HG03039 (cell line): Measurements from ENCODE around the gene ZC3H8.

Source experiments
- ATAC-seq: cut with Tn5 transposase; IDR thresholded peaks from one replicate; pipeline ENCODE4 v1.9.1; 2021; ENCODE audit warnings: mild to moderate bottlenecking, moderate library complexity; ENCODE audit not compliant: unreplicated experiment

Gene ZC3H8

GRCh38 chr2:112166806-112167499 is 87.9 kb downstream of the ZC3H8 start:
- no peak for ATAC-seq

- ATAC-seq = no peak
Observed at GRCh38 chr2:112165296-112165695, 89.5 kb downstream of the ZC3H8 start.

GRCh38 chr2:112164876-112165275 is 90.0 kb downstream of the ZC3H8 start:
- no peak for ATAC-seq

- ATAC-seq = no peak
Observed at GRCh38 chr2:112163541-112163981, 91.3 kb downstream of the ZC3H8 start.

GRCh38 chr2:112162956-112163355 is 91.9 kb downstream of the ZC3H8 start:
- no peak for ATAC-seq

- no peak for ATAC-seq
Observed at GRCh38 chr2:112162341-112162740, 92.5 kb downstream of the ZC3H8 start.
